T follicular helper cell (primary cell): Measurements from ENCODE around the gene ADGRG4.

ENCODE experiments used
- DNase-seq: peaks from one replicate; pipeline ENCODE4 v3.0.0-alpha.2; 2020; ENCODE audit warnings: low read depth

The ADGRG4 gene

DNA sequence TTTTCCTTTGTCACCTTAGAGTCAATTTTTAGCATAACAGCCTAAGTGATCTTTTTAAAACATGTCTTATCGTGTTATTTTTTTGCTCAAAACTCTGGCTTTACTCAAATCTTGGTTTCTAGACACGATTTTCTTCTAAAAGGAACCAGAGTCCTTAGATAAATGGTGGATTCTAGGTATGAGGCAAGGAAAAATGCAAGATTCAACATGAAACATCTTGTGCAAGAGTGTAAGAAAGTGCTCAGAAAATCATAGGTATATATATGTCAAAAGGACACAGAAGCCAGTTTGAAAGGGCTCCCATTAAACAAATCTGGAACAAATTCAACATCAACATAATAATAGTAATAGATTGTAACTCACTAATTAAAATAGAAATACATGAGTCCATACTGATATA is 8.1 kb upstream of the ADGRG4 start:
- no peak for DNase-seq

DNA sequence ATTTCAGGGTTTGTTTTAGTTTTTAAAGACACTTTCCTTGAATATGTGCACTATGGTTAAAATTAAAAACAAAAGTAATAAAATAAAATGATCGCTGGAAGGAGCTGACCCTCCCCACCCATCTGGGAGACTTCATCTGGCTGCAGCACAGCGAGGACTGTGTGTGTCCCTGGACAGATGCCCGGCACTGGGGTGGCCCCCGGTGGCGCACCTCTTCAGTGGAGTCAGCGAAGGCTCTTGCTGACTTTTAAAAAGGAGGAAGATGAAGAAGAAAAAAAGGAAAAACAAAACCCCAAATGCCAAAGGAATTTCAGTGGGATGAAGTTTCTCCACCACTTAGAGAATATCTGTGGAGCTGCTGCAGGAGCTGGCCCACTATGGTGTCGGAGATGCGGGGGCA is 5.4 kb upstream of the ADGRG4 start:
- no peak for DNase-seq

DNA sequence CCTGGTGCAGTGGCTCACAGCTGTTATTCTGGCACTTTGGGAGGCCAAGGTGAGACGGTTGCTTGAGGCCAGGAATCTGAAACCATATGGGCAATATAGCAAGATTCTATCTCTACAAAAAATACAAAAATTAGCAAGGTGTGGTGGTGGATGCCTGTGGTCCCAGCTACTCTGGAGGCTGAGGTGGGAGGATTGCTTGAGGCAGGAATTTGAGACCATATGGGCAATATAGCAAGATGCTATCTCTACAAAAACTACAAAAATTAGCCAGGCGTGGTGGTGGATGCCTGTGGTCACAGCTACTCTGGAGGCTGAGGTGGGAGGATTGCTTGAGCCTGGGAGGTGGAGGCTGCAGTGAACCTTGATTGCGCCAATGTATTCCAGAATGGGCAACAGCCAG is 2.3 kb downstream of the ADGRG4 start:
- DNase-seq: no peak

DNA sequence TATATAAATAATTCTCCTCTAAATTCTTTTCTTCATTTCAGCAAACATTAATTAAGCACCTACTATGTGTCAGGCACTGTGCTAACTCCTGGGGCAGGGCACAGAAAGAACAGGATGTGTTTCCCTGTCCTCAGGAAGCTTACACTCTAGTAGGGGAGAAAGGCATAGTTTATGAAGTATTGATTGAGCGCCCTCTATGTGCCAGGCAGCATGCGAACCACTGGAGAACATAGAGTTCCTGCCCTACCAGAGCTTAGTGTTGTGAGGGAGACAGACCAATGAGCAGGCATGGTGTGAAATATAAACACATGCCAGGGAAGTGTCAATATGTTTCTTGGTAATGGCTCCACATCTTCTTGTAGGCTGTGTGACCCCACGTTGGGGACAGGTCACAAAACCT is 3.7 kb downstream of the ADGRG4 start:
- DNase-seq: no peak

DNA sequence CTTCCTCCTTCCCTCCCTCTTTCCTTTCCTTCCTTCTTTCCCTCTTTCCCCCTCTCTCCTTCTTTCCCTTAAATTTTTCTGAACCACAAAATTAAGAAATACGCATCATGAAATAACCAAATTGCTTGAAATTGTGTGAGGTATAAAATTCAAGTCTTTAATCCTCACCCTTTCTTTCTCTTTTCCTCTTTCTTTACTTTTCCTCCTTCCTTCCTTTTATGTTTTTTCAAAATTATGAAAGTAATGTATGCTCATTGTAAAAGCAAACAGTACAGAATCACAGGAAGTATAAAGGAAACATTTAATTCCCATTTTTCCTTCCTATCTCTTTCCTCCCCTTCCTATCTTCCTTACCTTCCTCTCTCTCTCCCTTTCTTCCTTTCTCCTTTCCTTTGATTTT is 5.4 kb downstream of the ADGRG4 start:
- DNase-seq: no peak

DNA sequence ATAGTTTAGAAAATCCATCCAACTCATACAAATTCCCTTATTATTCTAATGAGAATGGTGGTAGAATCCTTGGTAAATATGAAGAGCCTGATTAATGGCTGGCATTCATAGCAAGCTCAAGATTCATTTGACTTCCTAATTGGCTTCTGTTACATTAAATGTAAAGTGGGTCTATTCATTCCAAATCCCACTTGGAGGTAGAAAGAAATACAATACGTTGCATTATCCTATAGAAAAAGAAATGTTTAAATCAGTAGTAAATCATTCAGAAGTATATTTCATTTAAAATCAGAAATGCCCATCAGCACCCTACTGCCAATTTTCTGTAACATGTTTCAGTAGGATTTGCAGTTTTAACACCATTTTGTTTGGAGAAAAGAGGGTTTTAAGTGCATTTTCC is 6.7 kb downstream of the ADGRG4 start:
- DNase-seq: no peak

DNA sequence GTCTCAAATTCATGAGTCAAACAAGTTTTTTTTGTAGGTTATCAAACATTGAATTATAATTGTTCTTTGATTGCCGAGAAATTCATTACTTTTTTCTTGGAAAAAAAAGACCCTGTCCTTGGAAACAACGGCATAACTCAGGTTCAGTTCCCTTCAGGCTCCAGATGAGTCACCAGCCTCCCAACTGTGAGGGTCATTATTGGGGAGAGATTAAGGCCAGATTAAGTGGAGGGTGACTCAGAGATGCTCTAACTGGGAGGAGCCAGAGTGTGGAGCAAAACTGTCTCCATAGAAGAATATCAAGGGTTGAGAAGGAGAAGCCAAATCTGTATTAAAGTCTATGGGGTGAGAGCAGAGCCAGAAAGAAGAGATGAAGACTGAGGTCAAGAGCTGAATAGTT is 9.6 kb downstream of the ADGRG4 start:
- no peak for DNase-seq

DNA sequence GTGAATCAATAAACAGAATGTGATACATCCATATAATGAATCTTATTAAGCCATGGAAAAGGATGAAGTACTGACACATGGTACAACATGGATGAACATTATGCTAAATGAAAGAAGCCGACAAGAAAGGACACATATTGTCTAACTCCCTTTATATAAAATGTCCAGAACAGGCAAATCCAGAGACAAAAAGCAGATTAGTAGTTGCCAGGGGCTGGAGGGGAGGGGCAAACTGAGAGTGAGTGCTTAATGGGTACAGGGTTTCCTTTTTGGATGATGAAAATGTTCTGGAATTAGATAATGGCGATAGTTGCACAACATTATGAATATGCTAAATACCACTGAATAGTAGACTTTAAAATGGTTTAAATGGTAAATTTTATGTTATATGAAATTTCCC is 17.4 kb downstream of the ADGRG4 start:
- DNase-seq: no peak

DNA sequence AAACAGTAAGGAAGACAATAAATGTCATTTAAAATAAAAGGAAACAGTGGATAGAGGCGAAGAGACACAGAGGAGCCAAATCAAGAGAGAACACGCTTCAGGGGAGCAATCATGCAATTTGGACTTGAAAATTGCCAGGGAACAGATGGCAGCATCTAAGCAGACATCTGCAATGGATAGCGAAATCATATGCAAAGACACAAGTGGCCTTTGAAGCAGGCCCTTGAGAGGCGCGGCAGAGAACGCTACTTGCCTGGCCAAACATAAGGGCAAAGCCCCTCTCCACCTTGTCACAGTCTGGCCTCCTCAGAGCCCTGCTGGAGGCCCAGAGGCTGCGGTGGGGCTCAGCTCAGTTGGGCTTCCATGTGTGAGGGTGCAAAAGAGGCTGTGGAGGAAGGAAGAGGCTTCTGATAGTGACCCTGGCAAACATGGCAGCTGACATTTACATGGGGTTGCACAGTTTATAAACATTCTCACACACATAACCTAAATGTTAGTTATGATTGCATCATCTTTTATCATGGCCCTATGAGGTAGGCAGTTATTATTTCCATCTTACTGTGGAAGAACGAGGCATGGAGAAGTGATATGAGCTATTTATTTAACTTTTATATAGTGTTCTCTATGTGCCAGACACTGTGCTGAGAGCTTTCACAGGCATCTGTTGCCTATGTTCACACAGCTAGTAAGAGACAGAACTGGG is 18.3 kb downstream of the ADGRG4 start:
- DNase-seq: no peak

DNA sequence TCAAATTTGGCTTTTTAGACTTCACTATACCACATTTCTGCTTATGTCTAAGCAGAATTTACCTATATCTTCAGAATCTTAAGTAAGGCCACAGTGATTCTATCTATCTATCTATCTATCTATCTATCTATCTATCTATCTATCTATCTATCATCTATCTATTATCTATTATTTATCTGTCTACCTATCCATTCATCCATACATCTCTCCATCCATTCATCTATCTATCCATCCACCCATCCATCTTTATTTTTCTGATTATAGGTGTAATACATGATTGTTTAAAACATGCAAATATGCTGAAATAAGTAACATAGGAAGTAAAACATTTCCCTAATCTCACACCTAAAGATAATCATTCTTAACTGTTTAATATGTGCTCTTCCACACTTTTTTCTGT is 18.8 kb downstream of the ADGRG4 start:
- DNase-seq: no peak

DNA sequence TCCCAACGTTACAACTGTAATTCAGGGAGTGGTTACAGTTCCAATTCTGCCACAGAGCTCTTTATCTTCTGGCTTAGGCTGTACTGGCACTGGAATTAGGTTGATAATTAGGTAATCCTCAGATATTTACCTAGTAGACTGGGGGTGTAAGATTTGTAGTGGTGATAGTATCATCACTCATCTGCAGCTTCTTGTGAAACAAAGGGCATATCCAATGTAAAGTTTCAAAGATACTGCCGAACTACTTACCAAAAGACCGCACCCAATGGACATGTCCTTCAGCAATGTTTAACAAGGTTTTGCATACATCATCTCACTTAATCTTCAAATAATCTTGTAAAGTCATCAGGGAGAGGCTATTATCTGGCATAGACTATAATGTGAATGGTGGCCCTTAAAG is 20.8 kb downstream of the ADGRG4 start:
- no peak for DNase-seq

DNA sequence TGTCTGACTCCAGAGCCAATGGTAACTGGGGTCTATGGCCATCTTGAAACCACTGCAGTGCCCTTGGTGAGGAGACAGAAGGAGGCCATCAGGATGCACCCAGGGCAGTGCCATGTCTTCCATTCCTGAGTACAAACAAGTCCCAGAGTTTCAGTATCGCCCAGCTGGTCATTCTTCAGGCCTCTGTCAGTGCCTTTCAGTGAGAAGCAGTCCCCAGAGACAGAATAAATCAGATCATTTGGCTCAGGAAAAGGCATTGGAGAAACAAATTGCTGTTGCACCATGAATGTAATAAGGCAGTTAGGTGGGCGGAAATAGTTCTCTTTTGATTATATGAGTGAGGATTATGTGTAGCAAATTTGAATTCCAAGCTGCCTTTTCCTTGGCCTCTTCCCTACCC is 21.3 kb downstream of the ADGRG4 start:
- DNase-seq: no peak

DNA sequence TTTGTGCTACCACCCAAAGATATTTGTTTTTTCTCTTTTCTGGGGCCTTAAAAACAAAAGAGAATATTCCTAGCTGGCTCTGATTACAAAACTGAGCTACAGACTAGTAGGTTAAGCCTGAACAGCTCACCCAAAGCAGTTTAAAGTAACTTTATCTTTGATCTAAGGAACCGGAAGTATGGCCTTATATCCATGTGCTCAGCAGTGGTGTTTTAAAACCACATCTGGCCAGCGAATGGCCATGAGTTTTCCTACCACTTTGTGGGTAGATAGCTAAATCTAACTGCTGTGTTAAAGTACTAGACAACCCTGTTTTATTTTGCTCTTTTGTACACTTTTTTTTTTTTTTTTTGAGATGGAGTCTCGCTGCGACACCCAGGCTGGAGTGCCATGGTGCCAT is 24.6 kb downstream of the ADGRG4 start:
- no peak for DNase-seq

DNA sequence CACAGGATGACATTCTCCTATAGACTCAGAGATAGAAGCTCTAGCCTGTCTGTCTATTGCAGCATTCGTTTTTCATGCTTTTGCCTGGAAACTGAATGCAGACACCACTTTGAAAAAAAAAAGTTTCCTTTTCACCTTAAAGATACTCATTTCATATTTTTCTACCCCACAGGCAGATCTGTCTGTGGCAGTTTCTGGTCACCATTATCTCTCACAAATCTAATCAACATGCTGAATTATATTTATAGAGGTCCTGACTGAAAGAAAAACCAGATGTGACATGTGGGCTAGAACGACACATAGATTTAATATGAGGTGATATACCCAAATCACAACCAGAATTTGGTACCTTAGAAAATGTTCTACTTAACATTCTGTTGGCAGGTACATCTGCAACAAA is 28.2 kb downstream of the ADGRG4 start:
- no peak for DNase-seq

DNA sequence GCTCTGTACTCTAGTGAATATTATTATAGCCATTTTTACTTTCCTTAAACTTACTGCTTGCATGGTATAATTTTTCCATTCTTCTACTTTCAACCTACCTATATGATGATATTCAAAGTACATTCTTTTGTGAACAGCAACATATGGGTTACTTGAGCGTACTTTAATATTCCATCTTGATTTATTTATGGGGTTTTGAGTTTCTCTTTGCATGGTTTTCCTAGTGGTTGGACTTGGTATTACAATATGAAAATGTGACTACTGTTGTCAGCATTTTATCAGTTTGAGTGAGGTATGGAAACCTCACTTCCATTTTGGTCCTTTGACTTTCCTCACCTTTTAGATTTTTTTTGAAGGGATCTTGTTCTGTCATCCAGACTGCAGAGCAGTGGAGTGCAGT is 35.9 kb downstream of the ADGRG4 start:
- no peak for DNase-seq

DNA sequence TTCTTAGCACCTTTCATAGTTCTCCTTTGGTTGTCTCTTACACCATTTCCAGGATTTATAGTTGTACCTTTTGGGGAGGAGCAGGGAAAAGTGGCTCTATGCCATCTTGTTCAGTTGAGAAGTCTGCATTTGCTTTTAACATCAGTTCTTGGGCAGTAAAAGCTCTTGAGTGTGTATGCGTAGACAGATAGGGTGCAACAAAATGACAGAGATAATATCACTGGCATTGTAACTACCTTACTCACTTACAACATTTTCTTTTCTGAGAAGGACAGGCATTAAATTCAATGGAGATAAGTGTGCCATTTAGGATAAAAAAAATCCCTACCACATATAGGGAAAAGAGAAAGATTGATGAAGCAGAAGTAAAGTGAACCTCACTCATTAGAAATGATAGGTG is 38.9 kb downstream of the ADGRG4 start:
- DNase-seq: no peak

DNA sequence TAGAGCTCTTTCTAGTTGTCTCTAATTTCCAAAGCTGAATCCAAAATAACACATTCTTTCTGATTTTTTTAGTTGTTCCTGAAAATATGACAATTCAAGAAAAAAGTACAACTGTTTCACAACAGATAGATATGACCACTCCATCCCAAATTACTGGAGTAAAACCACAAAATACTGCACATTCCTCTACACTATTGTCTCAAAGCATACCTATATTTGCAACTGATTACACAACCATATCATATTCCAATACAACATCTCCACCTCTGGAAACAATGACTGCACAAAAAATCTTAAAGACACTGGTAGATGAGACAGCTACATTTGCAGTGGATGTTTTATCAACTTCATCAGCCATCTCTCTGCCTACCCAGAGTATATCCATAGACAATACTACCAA is 43.6 kb downstream of the ADGRG4 start:
- no peak for DNase-seq

DNA sequence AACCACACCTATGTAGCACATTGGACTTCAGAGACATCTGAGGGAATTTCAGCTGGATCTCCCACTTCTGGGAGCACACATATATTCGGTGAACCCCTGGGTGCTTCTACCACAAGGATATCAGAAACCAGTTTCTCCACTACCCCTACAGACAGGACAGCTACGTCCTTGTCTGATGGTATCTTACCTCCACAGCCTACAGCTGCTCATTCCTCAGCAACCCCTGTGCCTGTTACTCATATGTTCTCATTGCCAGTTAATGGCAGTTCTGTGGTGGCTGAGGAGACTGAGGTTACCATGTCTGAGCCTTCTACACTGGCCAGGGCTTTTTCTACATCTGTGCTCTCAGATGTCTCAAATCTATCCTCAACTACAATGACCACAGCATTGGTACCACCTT is 45.7 kb downstream of the ADGRG4 start:
- DNase-seq: no peak

DNA sequence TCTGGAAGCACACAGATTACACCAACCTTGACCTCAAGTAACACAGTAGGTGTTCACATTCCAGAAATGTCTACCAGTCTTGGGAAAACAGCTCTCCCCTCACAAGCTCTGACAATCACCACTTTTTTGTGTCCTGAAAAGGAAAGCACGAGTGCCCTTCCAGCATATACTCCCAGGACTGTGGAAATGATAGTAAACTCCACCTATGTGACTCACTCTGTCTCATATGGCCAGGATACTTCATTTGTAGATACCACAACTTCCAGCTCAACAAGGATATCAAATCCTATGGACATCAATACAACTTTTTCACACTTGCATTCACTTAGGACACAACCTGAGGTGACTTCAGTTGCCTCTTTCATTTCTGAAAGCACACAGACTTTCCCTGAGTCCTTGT is 46.9 kb downstream of the ADGRG4 start:
- no peak for DNase-seq

DNA sequence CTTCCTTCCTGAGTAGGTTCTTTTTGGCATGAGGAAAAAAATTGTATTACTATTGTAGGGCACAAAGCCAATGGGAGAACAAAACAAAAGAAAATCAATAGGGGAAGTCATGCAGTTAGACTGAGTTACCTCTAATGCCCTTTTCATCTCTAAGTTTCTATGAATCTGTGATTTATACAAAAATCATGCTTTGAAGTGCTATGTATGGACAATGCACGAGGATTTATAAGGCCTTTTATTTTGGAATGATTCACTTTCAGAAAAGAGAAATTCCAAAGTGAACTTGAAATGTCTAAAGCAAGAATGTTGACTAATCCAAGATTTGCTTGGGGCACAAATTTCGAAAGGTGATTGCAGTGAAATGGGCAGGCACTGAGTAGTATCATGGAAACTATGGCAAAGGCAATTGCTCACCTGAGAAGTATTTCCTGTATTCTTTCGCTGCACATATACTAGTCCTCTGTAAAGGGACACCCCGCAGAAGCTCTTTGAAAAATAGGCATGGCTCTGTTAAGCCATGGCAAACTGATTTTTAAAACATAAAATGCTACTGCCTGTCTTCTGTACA is 52.8 kb downstream of the ADGRG4 start:
- no peak for DNase-seq

DNA sequence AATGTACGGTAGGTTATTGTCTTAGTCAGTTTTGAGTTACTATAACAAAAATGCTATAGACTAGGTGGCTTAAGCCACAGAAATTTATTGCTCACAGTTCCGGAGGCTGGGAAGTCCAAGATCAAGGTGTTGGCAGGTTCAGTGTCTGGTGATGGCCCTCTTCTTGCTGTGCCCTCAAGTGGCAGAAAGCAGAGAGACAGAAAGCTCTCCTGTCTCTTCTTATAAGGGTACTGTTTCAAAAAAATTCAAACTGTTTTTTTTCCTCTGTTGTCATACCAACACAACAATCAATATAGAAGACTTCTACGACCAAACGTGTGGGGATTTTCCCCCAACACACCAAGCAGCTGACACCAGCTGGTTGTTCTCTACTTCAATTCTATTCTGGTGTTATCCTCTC is 53.4 kb downstream of the ADGRG4 start:
- DNase-seq: no peak

DNA sequence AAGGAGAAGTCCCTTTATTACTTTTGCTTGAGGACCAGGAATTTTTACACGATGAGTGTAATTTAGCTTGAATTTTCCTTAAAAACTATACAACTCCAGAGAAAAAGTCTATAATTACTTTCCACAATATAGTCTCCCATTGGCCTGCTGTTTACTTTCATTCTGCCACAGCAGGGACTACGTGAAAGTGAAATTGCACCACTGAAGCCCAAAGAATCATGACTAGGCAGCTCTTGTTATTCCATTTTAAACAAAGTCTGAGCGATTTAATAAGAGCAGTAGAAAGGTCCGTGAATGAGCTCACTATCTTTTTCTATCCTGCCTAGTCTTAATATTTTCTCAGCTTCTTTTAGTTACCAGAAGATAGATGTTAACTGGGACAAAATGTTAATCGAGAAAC is 68.6 kb downstream of the ADGRG4 start:
- no peak for DNase-seq

DNA sequence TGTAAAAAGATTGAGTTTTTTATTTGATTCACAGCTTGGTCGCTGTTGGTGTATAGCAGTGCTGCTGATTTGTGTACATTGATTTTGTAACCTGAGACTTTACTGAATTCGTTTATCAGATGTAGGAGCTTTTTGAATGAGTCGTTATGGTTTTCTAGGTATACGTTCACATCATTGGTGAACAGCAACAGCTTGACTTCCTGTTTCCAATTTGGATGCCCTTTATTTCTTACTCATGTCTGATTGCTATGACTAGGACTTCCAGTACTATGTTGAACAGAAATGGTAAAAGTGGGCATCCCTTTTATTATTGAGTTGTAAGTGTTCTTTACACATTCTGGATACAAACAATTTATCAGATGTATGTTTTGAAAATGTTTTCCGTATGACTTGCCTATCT is 76.0 kb downstream of the ADGRG4 start:
- DNase-seq: no peak

DNA sequence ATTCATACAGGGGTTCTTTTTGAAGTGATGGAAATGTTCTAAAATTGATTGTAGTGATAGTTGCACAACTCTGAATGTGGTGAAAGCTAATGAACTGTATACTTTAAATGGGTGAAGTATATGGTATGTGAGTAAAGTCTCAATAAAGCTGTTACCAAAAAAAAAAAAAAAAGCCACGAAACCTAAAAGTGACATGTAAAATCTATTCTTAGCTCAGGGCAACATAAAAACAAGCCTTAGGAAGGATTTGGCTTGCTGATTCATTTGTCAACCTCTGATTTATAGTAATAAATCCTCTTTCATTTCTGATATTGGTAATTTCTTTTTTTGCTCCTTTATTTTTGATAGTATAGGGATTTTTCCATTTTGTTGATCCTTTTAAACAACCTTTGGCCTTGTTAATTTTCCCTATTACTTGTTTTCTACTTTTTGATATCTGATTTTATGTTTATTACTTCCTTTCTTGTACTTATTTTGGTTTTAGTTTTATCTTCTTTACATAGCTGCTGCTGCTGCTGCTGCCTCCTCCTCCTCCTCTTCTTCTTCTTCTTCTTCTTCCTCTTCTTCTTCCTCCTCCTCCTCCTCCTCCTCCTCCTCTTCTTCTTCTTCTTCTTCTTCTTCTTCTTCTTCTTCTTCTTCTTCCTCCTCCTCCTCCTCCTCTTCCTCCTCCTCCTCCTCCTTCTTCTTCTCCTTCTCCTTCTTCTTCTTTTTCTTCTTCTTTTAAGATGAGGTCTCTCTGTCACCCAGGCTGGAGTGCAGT is 79.4 kb downstream of the ADGRG4 start:
- DNase-seq: no peak
